Measurements from ENCODE around the gene CGRRF1. TPM values are rescaled to one million over a fixed set of nuclear protein-coding genes. Genes with fewer than 3 reads are reported as not detected.

CGRRF1 gene
- total and polyA plus RNA-seq, 2 of the 13 experiments (the other 11 are each of a cell fraction or from before 2014, with no cell fraction given) = 16.8 to 18.2 TPM

GRCh38 chr14:54498095-54498531 lies 11.6 kb upstream of the CGRRF1 start (continued):
- no peak for TF ChIP-seq MXD1 (CRISPR knock-in tag; IDR thresholded peaks at IDR 0.05)
- no peak for TF ChIP-seq GFI1 (CRISPR knock-in tag; IDR thresholded peaks at IDR 0.05; ENCODE audit: borderline replicate concordance)
- no peak for TF ChIP-seq HIC2 (CRISPR knock-in tag; IDR thresholded peaks at IDR 0.05; ENCODE audit: low read depth)
- no peak for TF ChIP-seq MATR3 (CRISPR knock-in tag; IDR thresholded peaks at IDR 0.05)
- TF ChIP-seq ZNF883 (CRISPR knock-in tag; IDR thresholded peaks at IDR 0.05; ENCODE audit: not compliant biosample characterization) = no peak
- TF ChIP-seq U2AF2 (IDR thresholded peaks at IDR 0.05; ENCODE audit: low read depth, low read length) = no peak
- no peak for TF ChIP-seq PHF8 (CRISPR knock-in tag; IDR thresholded peaks at IDR 0.05)
- no peak for TF ChIP-seq FOSL2 (CRISPR knock-in tag; IDR thresholded peaks at IDR 0.05)

- in situ Hi-C loops (cut with HindIII; ENCODE audit: extremely low pct_ligation_motif_present, low pct_unique_long_range_greater_than_20kb) = no loop called here
- Histone ChIP-seq H3K27me3 (ENCODE audit: control insufficient read depth in 1 of 2, insufficient read depth in 2 of 2, low read length in 2 of 2) (no peaks in the 10 kb centered on the region), H3K9me3 (ENCODE audit: low read length) (no peaks in the 10 kb centered on the region), H3K36me3 (replicated peaks in 1 of 2; ENCODE audit: control insufficient read depth in 1 of 2, insufficient read depth in 2 of 2, low read length in 2 of 2) (no peaks in the 10 kb centered on the region), H3K4me3 (replicated peaks in 1 of 3; ENCODE audit: insufficient read depth in 1 of 3, low read depth in 2 of 3, low read length in 3 of 3) (peak overlapping the region; percentile 51 to 71 (median 69)), H4K20me1 (ENCODE audit: insufficient read depth, low read length) (no peaks in the 10 kb centered on the region), H3K4me2 (ENCODE audit: low read depth, low read length) (peak overlapping the region; percentile 97), H3K27ac (ENCODE audit: extremely low read length, insufficient read depth, low read length) (peak overlapping the region; percentile 77), H3K9ac (ENCODE audit: insufficient read depth, low read depth, low read length) (peak overlapping the region; percentile 81), H3K4me1 (ENCODE audit: insufficient read depth, low read length) (peaks cover 75% of the 10 kb centered on the region), H2AFZ (ENCODE audit: low read length) (peak overlapping the region; percentile 48), H3K79me2 (ENCODE audit: insufficient read depth, low read length) (no peaks in the 10 kb centered on the region)
- CTCF ChIA-PET (ENCODE audit: low intra/inter-chr PET ratio, low total read pairs) = no interaction called here
- DNase-seq (ENCODE audit: low spot score) = no peak
- intact Hi-C loops (cut with micrococcal nuclease; ENCODE audit: unreplicated experiment) = loop anchor here (1.0 to 5.0 kb wide), 2 partner anchors 9 to 309 kb away; no protein-coding TSS in a partner anchor
- 1% methylated on average over 6 of the region's 7 CpGs for WGBS (ENCODE audit: low lambda C conversion rate)
- peak; percentile 33 for ATAC-seq
- no peak for FAIRE-seq
- TSS peak; percentile 78 for BruUV-seq (replicated peaks)
- POLR2A ChIA-PET = interaction anchor here (1.0 to 1.9 kb wide), 5 partner anchors 10 to 131 kb away, joined by 3 to 14 read pairs (median 4); partner anchors contain the start of gene GMFB
- TF ChIP-seq SNAI1 (CRISPR knock-in tag; IDR thresholded peaks at IDR 0.05; ENCODE audit: borderline replicate concordance) (0 out of 2 replicates have a peak, but pooled peaks have one; percentile 29), RBAK (CRISPR knock-in tag; IDR thresholded peaks at IDR 0.05) (no peak), ZNF407 (CRISPR knock-in tag; IDR thresholded peaks at IDR 0.05; ENCODE audit: not compliant biosample characterization) (no peak), MZF1 (CRISPR knock-in tag; IDR thresholded peaks at IDR 0.05; ENCODE audit: borderline replicate concordance) (0 out of 2 replicates have a peak, but pooled peaks have one; percentile 42), TAF1 (CRISPR knock-in tag; IDR thresholded peaks at IDR 0.05) (0 out of 2 replicates have a peak, but pooled peaks have one; percentile 6)
Observed at GRCh38 chr14:54498579-54498978, 11.1 kb upstream of the CGRRF1 start.

All from HepG2 (cell line).